Measurements from ENCODE around the gene RARB. TPM values are rescaled to one million over a fixed set of nuclear protein-coding genes. Genes with fewer than 3 reads are reported as not detected.

Gene RARB
- total RNA-seq (ENCODE audit: low replicate concordance), result 1.4 and 1.8 TPM in 2 replicates

GRCh38 chr3:25427942-25428788 is at the start of gene RARB:
Gene RARB (plus strand): TSS chr3:25428263. CDS start chr3:25428732, 469 bp downstream.
- Mint-ChIP-seq H3K36me3 (no peaks in the 10 kb centered on the region), H3K27ac (peak within 1 kb of the TSS; percentile 68), H3K4me3 (peak within 1 kb of the TSS; percentile 89), H3K27me3 (ENCODE audit: insufficient read depth, low read depth) (peaks cover 2% of the 10 kb centered on the region), H3K9me3 (no peaks in the 10 kb centered on the region), H3K4me1 (peaks cover 64% of the 10 kb centered on the region)
- Histone ChIP-seq H3K27ac (no peak within 1 kb of the TSS), H3K4me1 (peaks cover 63% of the 10 kb centered on the region), H3K27me3 (peaks cover 9% of the 10 kb centered on the region), H4K20me1 (ENCODE audit: low read depth) (no peaks in the 10 kb centered on the region), H3K36me3 (no peaks in the 10 kb centered on the region), H3K9me3 (ENCODE audit: low read depth) (no peaks in the 10 kb centered on the region), H3K4me2 (peak within 1 kb of the TSS; percentile 85), H3K4me3 (peak within 1 kb of the TSS; percentile 51), H3K79me2 (ENCODE audit: low read depth) (no peaks in the 10 kb centered on the region), H3K9ac (no peak within 1 kb of the TSS), H2AFZ (replicated peaks) (peak within 1 kb of the TSS; percentile 77), H3F3A (ENCODE audit: low read depth) (peaks cover 22% of the 10 kb centered on the region)
- peak; percentile 73 for DNase-seq (ENCODE audit: low spot score)
- TF ChIP-seq EZH2 (IDR thresholded peaks at IDR 0.05), result peak; percentile 20
- TF ChIP-seq CTCF (IDR thresholded peaks at IDR 0.05), result no peak

GRCh38 chr3:25378786-25379311 is 49.2 kb upstream of the RARB start:
- no peak overlapping the region for H3K27ac Mint-ChIP-seq
- H3K79me2 ChIP-seq (ENCODE audit: low read depth), result no peaks in the 10 kb centered on the region
- H3K9me3 Mint-ChIP-seq, result peaks cover 3% of the 10 kb centered on the region
- no peak overlapping the region for H3K4me2 ChIP-seq
- no peaks in the 10 kb centered on the region for H3K27me3 ChIP-seq
- no peaks in the 10 kb centered on the region for H3K27me3 Mint-ChIP-seq (ENCODE audit: insufficient read depth, low read depth)
- H3K36me3 ChIP-seq, result no peaks in the 10 kb centered on the region
- DNase-seq (ENCODE audit: low spot score), result no peak
- no peak overlapping the region for H3K27ac ChIP-seq
- no peaks in the 10 kb centered on the region for H3K4me1 Mint-ChIP-seq
- H3K36me3 Mint-ChIP-seq, result no peaks in the 10 kb centered on the region
- no peak overlapping the region for H3K4me3 Mint-ChIP-seq
- no peak for TF ChIP-seq EZH2phosphoT487 (IDR thresholded peaks at IDR 0.05)
- TF ChIP-seq EZH2 (IDR thresholded peaks at IDR 0.05), result no peak
- TF ChIP-seq CTCF (IDR thresholded peaks at IDR 0.05), result no peak
- no peaks in the 10 kb centered on the region for H3K9me3 ChIP-seq (ENCODE audit: low read depth)
- no peak overlapping the region for H3K4me3 ChIP-seq
- H2AFZ ChIP-seq (replicated peaks), result no peak overlapping the region
- H3K9ac ChIP-seq, result no peak overlapping the region
- H3F3A ChIP-seq (ENCODE audit: low read depth), result no peaks in the 10 kb centered on the region
- H3K4me1 ChIP-seq, result no peaks in the 10 kb centered on the region
- no peaks in the 10 kb centered on the region for H4K20me1 ChIP-seq (ENCODE audit: low read depth)

- no peaks in the 10 kb centered on the region for H3K4me1 Mint-ChIP-seq
- H3K9ac ChIP-seq, result no peak overlapping the region
- H3K4me3 Mint-ChIP-seq, result no peak overlapping the region
- H3K4me1 ChIP-seq, result no peaks in the 10 kb centered on the region
- peaks cover 3% of the 10 kb centered on the region for H3K9me3 Mint-ChIP-seq
- no peak overlapping the region for H3K4me3 ChIP-seq
- no peaks in the 10 kb centered on the region for H3F3A ChIP-seq (ENCODE audit: low read depth)
- no peaks in the 10 kb centered on the region for H3K36me3 Mint-ChIP-seq
- H3K27me3 Mint-ChIP-seq (ENCODE audit: insufficient read depth, low read depth), result peaks cover 2% of the 10 kb centered on the region
- H3K79me2 ChIP-seq (ENCODE audit: low read depth), result no peaks in the 10 kb centered on the region
- no peaks in the 10 kb centered on the region for H3K9me3 ChIP-seq (ENCODE audit: low read depth)
- no peaks in the 10 kb centered on the region for H3K27me3 ChIP-seq
- TF ChIP-seq CTCF (IDR thresholded peaks at IDR 0.05) (no peak), EZH2phosphoT487 (IDR thresholded peaks at IDR 0.05) (no peak), EZH2 (IDR thresholded peaks at IDR 0.05) (no peak)
- DNase-seq (ENCODE audit: low spot score), result no peak
- H3K36me3 ChIP-seq, result no peaks in the 10 kb centered on the region
- no peak overlapping the region for H3K27ac Mint-ChIP-seq
- H4K20me1 ChIP-seq (ENCODE audit: low read depth), result no peaks in the 10 kb centered on the region
- H2AFZ ChIP-seq (replicated peaks), result peak overlapping the region; percentile 31
- H3K27ac ChIP-seq, result no peak overlapping the region
- H3K4me2 ChIP-seq, result no peak overlapping the region
Observed at GRCh38 chr3:25380222-25380739, 47.8 kb upstream of the RARB start.
